Stimulated activated CD8-positive, alpha-beta memory T cell treated with anti-CD3 and anti-CD28 coated beads, Interleukin-4, amount 100 ng/mL, for 4 hours (primary cell): ENCODE measurements around the gene ZNRF1.
"Not testable (repeated sequence)": the region's sequence is repeated elsewhere in the genome, so short reads cannot be mapped to it uniquely, and the experiment has no call there.

ENCODE experiments used
- DNase-seq, 2 donors: peaks; one replicate each; pipeline ENCODE4 v3.0.0-alpha.2; 2020; ENCODE audit warnings: low read depth in 2 of 2, low spot score in 1 of 2

ZNRF1 gene

GRCh38 chr16:75026239-75026891 is 27.5 kb downstream of the ZNRF1 start:
- DNase-seq: not testable (repeated sequence)

- no peak for DNase-seq
These were observed 28.1 kb downstream of the ZNRF1 start for GRCh38 chr16:75026892-75027391.

GRCh38 chr16:75027520-75028300 is 28.9 kb downstream of the ZNRF1 start:
- DNase-seq: no peak

- DNase-seq: no peak
These were observed 29.8 kb downstream of the ZNRF1 start for GRCh38 chr16:75028544-75029135.

GRCh38 chr16:75029854-75030253 is 31.0 kb downstream of the ZNRF1 start:
- DNase-seq: no peak

GRCh38 chr16:75032655-75033054 is 33.8 kb downstream of the ZNRF1 start:
- DNase-seq: no peak

- no peak for DNase-seq
These were observed 36.7 kb downstream of the ZNRF1 start for GRCh38 chr16:75035410-75035968.

GRCh38 chr16:75038036-75038858 is 39.4 kb downstream of the ZNRF1 start:
- DNase-seq: no peak

GRCh38 chr16:75039941-75040340 is 41.1 kb downstream of the ZNRF1 start:
- DNase-seq: no peak

GRCh38 chr16:75042426-75043174 is 43.8 kb downstream of the ZNRF1 start:
- DNase-seq: no peak

GRCh38 chr16:75043175-75043895 is 44.5 kb downstream of the ZNRF1 start:
- no peak for DNase-seq

GRCh38 chr16:75044800-75045361 is 46.1 kb downstream of the ZNRF1 start:
- DNase-seq: no peak

- no peak for DNase-seq
These were observed 46.6 kb downstream of the ZNRF1 start for GRCh38 chr16:75045424-75045823.

GRCh38 chr16:75048054-75048453 is 49.2 kb downstream of the ZNRF1 start:
- DNase-seq: no peak

- DNase-seq: no peak
These were observed 49.7 kb downstream of the ZNRF1 start for GRCh38 chr16:75048530-75048929.

- DNase-seq: no peak
These were observed 53.8 kb downstream of the ZNRF1 start for GRCh38 chr16:75052481-75053202.

GRCh38 chr16:75053791-75054555 is 55.1 kb downstream of the ZNRF1 start:
- no peak for DNase-seq

GRCh38 chr16:75054556-75054947 is 55.7 kb downstream of the ZNRF1 start:
- no peak for DNase-seq
